ENCODE results near the gene MRPS23. TPM values are rescaled to one million over a fixed set of nuclear protein-coding genes. Genes with fewer than 3 reads are reported as not detected.
A peak's percentile ranks its signal among the peaks of the same experiment; 100 is the strongest.

The MRPS23 gene
- total and polyA plus RNA-seq, 2 of the 13 experiments (the other 11 are each of a cell fraction or from before 2014, with no cell fraction given) = 63.2 to 181 TPM

GRCh38 chr17:57838453-57838852 lies 11.4 kb downstream of the MRPS23 start (continued):
- TF ChIP-seq ZNF609 (CRISPR knock-in tag; IDR thresholded peaks at IDR 0.05; ENCODE audit: borderline replicate concordance) (peak; percentile 72; the same call in 1 of the 2 replicates), ZNF576 (CRISPR knock-in tag; IDR thresholded peaks at IDR 0.05) (no peak), ZNF597 (CRISPR knock-in tag; IDR thresholded peaks at IDR 0.05) (no peak), ZNF30 (CRISPR knock-in tag; IDR thresholded peaks at IDR 0.05) (no peak), SALL1 (CRISPR knock-in tag; IDR thresholded peaks at IDR 0.05) (peak; percentile 86), NFAT5 (CRISPR knock-in tag; IDR thresholded peaks at IDR 0.05) (no peak), LRRFIP1 (CRISPR knock-in tag; conservative IDR thresholded peaks at IDR 0.05) (no peak), CAMTA2 (CRISPR knock-in tag; IDR thresholded peaks at IDR 0.05; ENCODE audit: borderline replicate concordance) (no peak), TGIF2 (CRISPR knock-in tag; IDR thresholded peaks at IDR 0.05) (no peak), ZNF235 (CRISPR knock-in tag; IDR thresholded peaks at IDR 0.05; ENCODE audit: borderline replicate concordance) (no peak), GATAD1 (CRISPR knock-in tag; IDR thresholded peaks at IDR 0.05) (peak; percentile 65; the same call in 1 of the 2 replicates), CENPBD1 (CRISPR knock-in tag; IDR thresholded peaks at IDR 0.05; ENCODE audit: borderline replicate concordance, low read depth) (0 out of 2 replicates have a peak, but pooled peaks have one; percentile 60)

All from HepG2 (cell line).